Adrenal gland (tissue), 5 donors: Measurements from ENCODE around the gene MSMB.

Experiments used
- POLR2A ChIP-seq, 2 donors: fragments of 450-650 bp; IDR thresholded peaks; one replicate each; pipeline ENCODE4 v1.6.1; 2017; ENCODE audit warnings: antibody characterized with exemption in 2 of 2, mild to moderate bottlenecking in 2 of 2, moderate library complexity in 1 of 2
- TF ChIP-seq, protein P1 (sequence below), 6 experiments: fragments of 450-650 bp in 4 of 6; fragments of 200-600 bp in 2 of 6; sonication (generic) in 1 of 6; IDR thresholded peaks; 1 replicate in 5 of 6; 2 replicates in 1 of 6; pipeline versions ENCODE4 v1.5.1 to v1.8.0; 2016 to 2021; ENCODE audit warnings: antibody characterized with exemption in 6 of 6, mild to moderate bottlenecking in 2 of 6, moderate library complexity in 1 of 6
- donor health status: DM: no; HTN: no; CAD: no.

DNA sequence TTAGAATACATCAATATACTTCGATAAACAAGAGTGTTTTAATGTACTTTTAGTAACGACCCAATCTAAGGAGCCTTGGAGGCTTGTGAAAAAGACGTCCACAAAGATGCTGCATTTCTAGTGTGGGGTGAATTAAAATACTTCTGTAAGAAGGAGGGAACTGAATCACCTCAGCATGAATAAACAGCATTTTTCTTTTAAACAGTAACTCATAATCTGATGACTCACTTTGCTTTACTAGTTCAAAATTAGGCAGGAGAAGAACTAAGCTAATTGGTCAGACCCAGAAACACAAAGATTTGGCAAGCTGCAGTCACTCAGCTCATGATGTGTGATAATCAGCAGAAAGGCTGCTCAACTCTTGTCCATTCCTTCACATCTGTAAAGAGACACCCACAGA lies 39.9 kb downstream of the MSMB start:
- TF ChIP-seq POLR2A (IDR thresholded peaks at IDR 0.05) = no peak
- TF ChIP-seq, protein P1, sequence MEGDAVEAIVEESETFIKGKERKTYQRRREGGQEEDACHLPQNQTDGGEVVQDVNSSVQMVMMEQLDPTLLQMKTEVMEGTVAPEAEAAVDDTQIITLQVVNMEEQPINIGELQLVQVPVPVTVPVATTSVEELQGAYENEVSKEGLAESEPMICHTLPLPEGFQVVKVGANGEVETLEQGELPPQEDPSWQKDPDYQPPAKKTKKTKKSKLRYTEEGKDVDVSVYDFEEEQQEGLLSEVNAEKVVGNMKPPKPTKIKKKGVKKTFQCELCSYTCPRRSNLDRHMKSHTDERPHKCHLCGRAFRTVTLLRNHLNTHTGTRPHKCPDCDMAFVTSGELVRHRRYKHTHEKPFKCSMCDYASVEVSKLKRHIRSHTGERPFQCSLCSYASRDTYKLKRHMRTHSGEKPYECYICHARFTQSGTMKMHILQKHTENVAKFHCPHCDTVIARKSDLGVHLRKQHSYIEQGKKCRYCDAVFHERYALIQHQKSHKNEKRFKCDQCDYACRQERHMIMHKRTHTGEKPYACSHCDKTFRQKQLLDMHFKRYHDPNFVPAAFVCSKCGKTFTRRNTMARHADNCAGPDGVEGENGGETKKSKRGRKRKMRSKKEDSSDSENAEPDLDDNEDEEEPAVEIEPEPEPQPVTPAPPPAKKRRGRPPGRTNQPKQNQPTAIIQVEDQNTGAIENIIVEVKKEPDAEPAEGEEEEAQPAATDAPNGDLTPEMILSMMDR (IDR thresholded peaks at IDR 0.05) = no peak
